ENCODE results near the gene INVS. TPM values are rescaled to one million over a fixed set of nuclear protein-coding genes. Genes with fewer than 3 reads are reported as not detected.

INVS gene
- total RNA-seq (17.9 and 20.3 TPM in 2 replicates), polyA plus RNA-seq (6.7 and 8.5 TPM in 2 replicates), polyA minus RNA-seq (33.4 and 34.4 TPM in 2 replicates), Bru-seq, nascent RNA (percentile 76 among the genes with signal in this experiment), BruChase-seq, experiment 1, labeled RNA remaining after a 6-hour chase (percentile 70 among the genes with signal in this experiment), BruChase-seq, experiment 2, labeled RNA remaining after a 2-hour chase (percentile 64 among the genes with signal in this experiment)
- 10.2 and 11.7 TPM in 2 replicates for polyA plus RNA-seq (2011; cell fraction: cytosol; rRNA removed)
- polyA plus RNA-seq (2011; cell fraction: nucleus; rRNA removed): 30.7 and 30.9 TPM in 2 replicates
- polyA plus RNA-seq (2012): 11.1 and 14.3 TPM in 2 replicates
- 11.3 TPM for polyA minus RNA-seq (2011; cell fraction: cytosol; rRNA and poly(A)+ RNA removed)
- polyA minus RNA-seq (2011; cell fraction: nucleus; rRNA and poly(A)+ RNA removed): 45.8 and 66.5 TPM in 2 replicates
- long read RNA-seq, partial matches to known transcripts: 4 of 15 reads
- long read RNA-seq, other reads (novel, unspliced or antisense): 8 of 15 reads

- Histone ChIP-seq H3K9ac (replicated peaks; ENCODE audit: extremely low read depth, insufficient read depth, low read length) (peak within 1 kb of the TSS; percentile 87), H3K27me3 (ENCODE audit: control insufficient read depth in 2 of 2, insufficient read depth in 2 of 2, low read length in 2 of 2) (no peaks in the 10 kb centered on the region), H3K36me3 (ENCODE audit: control insufficient read depth in 2 of 2, extremely low read depth in 1 of 2, insufficient read depth in 2 of 2, low read length in 2 of 2) (peaks cover 0 to 1% of the 10 kb centered on the region in 2 experiments), H2AFZ (ENCODE audit: low read depth, low read length) (peak within 1 kb of the TSS; percentile 92), H4K20me1 (replicated peaks; ENCODE audit: control insufficient read depth, extremely low read depth, insufficient read depth, low read length) (no peaks in the 10 kb centered on the region), H3K4me3 (replicated peaks in 1 of 3; ENCODE audit: insufficient read depth in 1 of 3, low read depth in 1 of 3, low read length in 3 of 3) (peak within 1 kb of the TSS; percentile 63 to 85 (median 76)), H3K9me1 (replicated peaks; ENCODE audit: control insufficient read depth, extremely low read depth, insufficient read depth, low read length) (no peaks in the 10 kb centered on the region), H3K79me2 (ENCODE audit: control insufficient read depth, insufficient read depth, low read length) (peaks cover 33% of the 10 kb centered on the region), H3K4me2 (ENCODE audit: insufficient read depth, low read length) (peak within 1 kb of the TSS; percentile 94), H3K9me3 (replicated peaks; ENCODE audit: control insufficient read depth, insufficient read depth, low read length) (no peaks in the 10 kb centered on the region), H3K4me1 (ENCODE audit: control insufficient read depth, extremely low read depth, insufficient read depth, low read length) (peaks cover 20% of the 10 kb centered on the region), H3K27ac (ENCODE audit: insufficient read depth, low read depth, low read length) (peak within 1 kb of the TSS; percentile 74)
- TSS peak; percentile 66 for BruUV-seq (replicated peaks)
- TF ChIP-seq MYC (IDR thresholded peaks at IDR 0.05; ENCODE audit: low read depth, low read length) (peak; percentile 10), GATA2 (IDR thresholded peaks at IDR 0.05; ENCODE audit: insufficient read depth, insufficient read length, low read depth, low read length) (no peak), FOS (IDR thresholded peaks at IDR 0.05; ENCODE audit: borderline replicate concordance, insufficient read depth, low read length) (peak; percentile 16), JUN (IDR thresholded peaks at IDR 0.05; ENCODE audit: borderline replicate concordance, insufficient read depth, insufficient read length, low read depth) (no peak), MAX (IDR thresholded peaks at IDR 0.05; ENCODE audit: insufficient read depth, insufficient read length) (no peak), EZH2 (IDR thresholded peaks at IDR 0.05; ENCODE audit: borderline replicate concordance, low read depth, low read length, severe bottlenecking) (no peak), CTCF (IDR thresholded peaks at IDR 0.05; ENCODE audit: extremely low read depth in 1 of 2, insufficient read depth in 1 of 2, low read depth in 1 of 2, low read length in 2 of 2) (no peak), POLR2AphosphoS5 (IDR thresholded peaks at IDR 0.05; ENCODE audit: insufficient read depth, low read depth, low read length) (peak; percentile 72), POLR2A (IDR thresholded peaks at IDR 0.05; ENCODE audit: low read depth, low read length) (peak; percentile 93)
- intact Hi-C loops (cut with micrococcal nuclease): loop anchor here (1.0 to 5.0 kb wide), 10 partner anchors 12 to 914 kb away; partner anchors contain the start of genes MSANTD3 and SEC61B
- dilution Hi-C loops (cut with MboI; ENCODE audit: extremely low pct_ligation_motif_present, low sequenced_read_pairs): no loop called here
- POLR2A ChIA-PET: interaction anchor here (0.6 to 1.0 kb wide), 3 partner anchors 10 to 876 kb away, joined by 3 to 5 read pairs (median 4); no protein-coding TSS in a partner anchor
- peak; percentile 99 for DNase-seq (ENCODE audit: low read depth, low spot score)
- peak; percentile 98 for FAIRE-seq
- CTCF ChIA-PET: interaction anchor here (1.1 to 1.4 kb wide), 2 partner anchors 9 to 914 kb away, joined by 3 to 5 read pairs; no protein-coding TSS in a partner anchor
These were observed at the start of gene INVS, which contains the start of gene ERP44 for GRCh38 chr9:100098887-100099721. Gene INVS (plus strand): TSS chr9:100099243. CDS start chr9:100104522, 5,279 bp downstream. Gene ERP44 (minus strand): TSS chr9:100099000. CDS start chr9:100098840, 160 bp downstream.
